Measurements from ENCODE around the gene METAP2. TPM values are rescaled to one million over a fixed set of nuclear protein-coding genes. Genes with fewer than 3 reads are reported as not detected.

METAP2 gene
- total RNA-seq, 2 experiments from 2014 or later: 60.2 to 66.3 TPM

GRCh38 chr12:95517246-95517645, 43.3 kb downstream of the METAP2 start:
- no peak for DNase-seq
- no peak for ATAC-seq (ENCODE audit: poor library complexity)
- Histone ChIP-seq H3K4me3 (ENCODE audit: low read length) (no peak overlapping the region), H3K4me1 (ENCODE audit: insufficient read depth, low read length) (no peaks in the 10 kb centered on the region), H3K27ac (ENCODE audit: low read depth in 1 of 2, low read length in 2 of 2) (no peak overlapping the region), H3K36me3 (ENCODE audit: insufficient read depth, low read length) (peaks cover 32% of the 10 kb centered on the region), H3K27me3 (ENCODE audit: control insufficient read depth in 1 of 2, insufficient read depth in 2 of 2, low read length in 2 of 2) (no peaks in the 10 kb centered on the region), H3K9me3 (ENCODE audit: control insufficient read depth in 1 of 2, insufficient read depth in 1 of 2, low read length in 2 of 2) (no peaks in the 10 kb centered on the region)
- no peak for TF ChIP-seq CTCF (IDR thresholded peaks at IDR 0.05)
- no peak overlapping the region for H3K4me3 Mint-ChIP-seq
- intact Hi-C loops (cut with DNase I, micrococcal nuclease): no loop called here
- ChIA-PET POLR2A (no interaction called here), CTCF (no interaction called here)
- no peak overlapping the region for H3K27ac Mint-ChIP-seq
- H3K4me1 Mint-ChIP-seq (ENCODE audit: low read depth): no peaks in the 10 kb centered on the region
- H3K9me3 Mint-ChIP-seq: no peaks in the 10 kb centered on the region
- no peaks in the 10 kb centered on the region for H3K27me3 Mint-ChIP-seq
- peaks cover 54% of the 10 kb centered on the region for H3K36me3 Mint-ChIP-seq (ENCODE audit: low read depth)

- Histone ChIP-seq H3K27me3 (ENCODE audit: control insufficient read depth in 1 of 2, insufficient read depth in 2 of 2, low read length in 2 of 2) (no peaks in the 10 kb centered on the region), H3K4me3 (ENCODE audit: low read length) (no peak overlapping the region), H3K27ac (ENCODE audit: low read depth in 1 of 2, low read length in 2 of 2) (no peak overlapping the region), H3K36me3 (ENCODE audit: insufficient read depth, low read length) (peaks cover 15% of the 10 kb centered on the region), H3K9me3 (ENCODE audit: control insufficient read depth in 1 of 2, insufficient read depth in 1 of 2, low read length in 2 of 2) (no peaks in the 10 kb centered on the region), H3K4me1 (ENCODE audit: insufficient read depth, low read length) (no peaks in the 10 kb centered on the region)
- no peak overlapping the region for H3K27ac Mint-ChIP-seq
- no peaks in the 10 kb centered on the region for H3K4me1 Mint-ChIP-seq (ENCODE audit: low read depth)
- no peak for TF ChIP-seq CTCF (IDR thresholded peaks at IDR 0.05)
- CTCF ChIA-PET: no interaction called here
- ATAC-seq (ENCODE audit: poor library complexity): no peak
- POLR2A ChIA-PET: no interaction called here
- H3K36me3 Mint-ChIP-seq (ENCODE audit: low read depth): peaks cover 47% of the 10 kb centered on the region
- H3K4me3 Mint-ChIP-seq: no peak overlapping the region
- no peaks in the 10 kb centered on the region for H3K27me3 Mint-ChIP-seq
- no peaks in the 10 kb centered on the region for H3K9me3 Mint-ChIP-seq
- intact Hi-C loops (cut with DNase I, micrococcal nuclease): no loop called here
- DNase-seq: no peak
Measured at GRCh38 chr12:95518944-95519343, 45.0 kb downstream of the METAP2 start.

GRCh38 chr12:95520816-95521215, 46.9 kb downstream of the METAP2 start:
- H3K27ac Mint-ChIP-seq: no peak overlapping the region
- ChIA-PET POLR2A (no interaction called here), CTCF (interaction anchor here (1.4 kb wide), 1 partner anchor 14 kb away, joined by 4 read pairs; no protein-coding TSS in a partner anchor)
- H3K27ac ChIP-seq (ENCODE audit: low read depth in 1 of 2, low read length in 2 of 2): no peak overlapping the region
- intact Hi-C loops (cut with DNase I, micrococcal nuclease): no loop called here
- no peaks in the 10 kb centered on the region for H3K36me3 ChIP-seq (ENCODE audit: insufficient read depth, low read length)
- no peak for TF ChIP-seq CTCF (IDR thresholded peaks at IDR 0.05)
- DNase-seq: no peak
- H3K4me3 ChIP-seq (ENCODE audit: low read length): no peak overlapping the region
- no peak overlapping the region for H3K4me3 Mint-ChIP-seq
- peaks cover 29% of the 10 kb centered on the region for H3K36me3 Mint-ChIP-seq (ENCODE audit: low read depth)
- no peaks in the 10 kb centered on the region for H3K27me3 Mint-ChIP-seq
- no peaks in the 10 kb centered on the region for H3K27me3 ChIP-seq (ENCODE audit: control insufficient read depth in 1 of 2, insufficient read depth in 2 of 2, low read length in 2 of 2)
- H3K4me1 ChIP-seq (ENCODE audit: insufficient read depth, low read length): no peaks in the 10 kb centered on the region
- no peaks in the 10 kb centered on the region for H3K4me1 Mint-ChIP-seq (ENCODE audit: low read depth)
- H3K9me3 ChIP-seq (ENCODE audit: control insufficient read depth in 1 of 2, insufficient read depth in 1 of 2, low read length in 2 of 2): no peaks in the 10 kb centered on the region
- no peak for ATAC-seq (ENCODE audit: poor library complexity)
- H3K9me3 Mint-ChIP-seq: no peaks in the 10 kb centered on the region

Measured in CD4-positive, alpha-beta T cell (primary cell).